ENCODE results near the gene TMA7.

DNA sequence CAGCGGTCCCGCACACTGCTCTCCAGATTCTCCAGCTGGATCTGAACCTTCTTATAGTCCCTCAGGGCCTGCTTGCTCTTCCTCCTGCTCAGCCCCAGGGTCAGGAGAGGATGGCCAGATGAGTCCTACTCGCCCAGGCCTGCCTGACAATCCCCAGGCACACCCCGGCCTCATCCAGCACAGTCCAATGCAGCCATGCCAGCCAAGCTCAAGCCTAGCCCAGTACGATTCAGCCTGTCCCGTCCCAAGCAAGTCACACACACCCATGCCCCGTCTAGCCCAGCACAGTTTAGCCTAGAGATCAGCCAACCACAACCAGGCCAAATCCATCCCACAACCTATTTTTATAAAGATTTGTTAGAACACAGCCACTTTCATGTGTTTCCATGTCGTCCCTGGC, 27.0 kb upstream of the TMA7 start:
- TF ChIP-seq, protein P1, sequence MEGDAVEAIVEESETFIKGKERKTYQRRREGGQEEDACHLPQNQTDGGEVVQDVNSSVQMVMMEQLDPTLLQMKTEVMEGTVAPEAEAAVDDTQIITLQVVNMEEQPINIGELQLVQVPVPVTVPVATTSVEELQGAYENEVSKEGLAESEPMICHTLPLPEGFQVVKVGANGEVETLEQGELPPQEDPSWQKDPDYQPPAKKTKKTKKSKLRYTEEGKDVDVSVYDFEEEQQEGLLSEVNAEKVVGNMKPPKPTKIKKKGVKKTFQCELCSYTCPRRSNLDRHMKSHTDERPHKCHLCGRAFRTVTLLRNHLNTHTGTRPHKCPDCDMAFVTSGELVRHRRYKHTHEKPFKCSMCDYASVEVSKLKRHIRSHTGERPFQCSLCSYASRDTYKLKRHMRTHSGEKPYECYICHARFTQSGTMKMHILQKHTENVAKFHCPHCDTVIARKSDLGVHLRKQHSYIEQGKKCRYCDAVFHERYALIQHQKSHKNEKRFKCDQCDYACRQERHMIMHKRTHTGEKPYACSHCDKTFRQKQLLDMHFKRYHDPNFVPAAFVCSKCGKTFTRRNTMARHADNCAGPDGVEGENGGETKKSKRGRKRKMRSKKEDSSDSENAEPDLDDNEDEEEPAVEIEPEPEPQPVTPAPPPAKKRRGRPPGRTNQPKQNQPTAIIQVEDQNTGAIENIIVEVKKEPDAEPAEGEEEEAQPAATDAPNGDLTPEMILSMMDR (IDR thresholded peaks at IDR 0.05), result no peak
- TF ChIP-seq ZFX (IDR thresholded peaks at IDR 0.05; ENCODE audit: borderline replicate concordance), result no peak
